Prostate gland (tissue), 2 donors: ENCODE data around the gene ASPN.

Experiments used
- POLR2AphosphoS5 ChIP-seq: sonication (generic); formaldehyde crosslinking; IDR thresholded peaks from one replicate; pipeline ENCODE4 v1.6.1; 2017; ENCODE audit warnings: antibody characterized with exemption
- TF ChIP-seq, protein P1 (sequence below), 4 experiments: fragments of 200-600 bp in 2 of 4; fragments of 450-650 bp in 2 of 4; sonication (generic) in 2 of 4; IDR thresholded peaks; 1 replicate in 3 of 4; 2 replicates in 1 of 4; pipeline ENCODE4 v1.5.1; 2016 to 2019; ENCODE audit warnings: antibody characterized with exemption in 4 of 4, mild to moderate bottlenecking in 2 of 4, moderate library complexity in 2 of 4

DNA sequence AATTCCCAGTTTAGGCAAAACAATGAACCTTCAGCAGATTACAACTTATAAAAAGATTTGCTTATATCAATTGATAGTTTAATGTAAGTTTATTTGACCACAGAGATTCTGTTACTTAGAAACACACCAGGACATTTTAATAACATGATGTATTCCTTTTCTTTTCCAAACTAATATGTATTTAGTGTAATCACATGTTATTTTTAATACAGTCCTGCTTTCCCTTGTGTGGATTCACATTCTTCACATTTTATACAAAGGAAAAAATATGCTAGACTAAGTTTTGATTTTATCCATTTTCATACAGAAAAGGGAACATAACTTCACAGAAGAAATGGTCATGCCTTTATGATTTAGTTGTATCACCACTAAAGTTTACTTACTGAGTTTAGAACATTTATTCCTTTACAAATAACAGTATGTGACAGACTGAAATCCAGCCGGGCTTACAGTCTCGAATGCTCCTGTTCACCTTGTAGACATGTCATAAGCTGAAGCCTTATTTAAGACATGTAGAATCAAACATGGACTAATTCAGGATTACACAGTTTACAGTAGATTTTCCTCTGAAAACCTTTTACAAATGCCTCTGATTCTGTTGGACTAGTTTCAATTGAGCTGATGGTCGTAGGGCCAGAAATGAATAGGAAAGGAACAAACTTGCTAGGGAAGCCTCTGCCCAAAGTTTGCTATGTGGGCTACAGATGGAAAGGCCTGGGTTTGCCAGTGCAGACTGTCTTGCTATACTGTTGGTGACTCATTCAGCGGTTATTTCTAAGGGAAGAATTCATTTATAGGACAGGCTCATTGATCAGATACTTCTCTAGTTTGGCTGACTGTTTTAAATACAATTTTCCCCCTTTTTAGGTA, 6.6 kb upstream of the ASPN start:
- TF ChIP-seq POLR2AphosphoS5 = no peak
- TF ChIP-seq, protein P1, sequence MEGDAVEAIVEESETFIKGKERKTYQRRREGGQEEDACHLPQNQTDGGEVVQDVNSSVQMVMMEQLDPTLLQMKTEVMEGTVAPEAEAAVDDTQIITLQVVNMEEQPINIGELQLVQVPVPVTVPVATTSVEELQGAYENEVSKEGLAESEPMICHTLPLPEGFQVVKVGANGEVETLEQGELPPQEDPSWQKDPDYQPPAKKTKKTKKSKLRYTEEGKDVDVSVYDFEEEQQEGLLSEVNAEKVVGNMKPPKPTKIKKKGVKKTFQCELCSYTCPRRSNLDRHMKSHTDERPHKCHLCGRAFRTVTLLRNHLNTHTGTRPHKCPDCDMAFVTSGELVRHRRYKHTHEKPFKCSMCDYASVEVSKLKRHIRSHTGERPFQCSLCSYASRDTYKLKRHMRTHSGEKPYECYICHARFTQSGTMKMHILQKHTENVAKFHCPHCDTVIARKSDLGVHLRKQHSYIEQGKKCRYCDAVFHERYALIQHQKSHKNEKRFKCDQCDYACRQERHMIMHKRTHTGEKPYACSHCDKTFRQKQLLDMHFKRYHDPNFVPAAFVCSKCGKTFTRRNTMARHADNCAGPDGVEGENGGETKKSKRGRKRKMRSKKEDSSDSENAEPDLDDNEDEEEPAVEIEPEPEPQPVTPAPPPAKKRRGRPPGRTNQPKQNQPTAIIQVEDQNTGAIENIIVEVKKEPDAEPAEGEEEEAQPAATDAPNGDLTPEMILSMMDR (IDR thresholded peaks at IDR 0.05) = no peak
